Measurements from ENCODE around the gene NOVA2. TPM values are rescaled to one million over a fixed set of nuclear protein-coding genes. Genes with fewer than 3 reads are reported as not detected.

The NOVA2 gene
- total RNA-seq, 1 experiment from 2014 or later: 2.5 TPM

- CTCF ChIA-PET: no interaction called here
- POLR2A ChIA-PET: no interaction called here
- Histone ChIP-seq H3K9me3 (ENCODE audit: control insufficient read depth in 1 of 2, insufficient read depth in 1 of 2, low read depth in 1 of 2, low read length in 2 of 2) (no peaks in the 10 kb centered on the region), H3K9ac (ENCODE audit: low read length) (no peak overlapping the region), H3K27me3 (ENCODE audit: insufficient read depth, low read length) (peaks cover 5% of the 10 kb centered on the region; the same call in 1 of the 2 replicates), H3K79me2 (ENCODE audit: insufficient read depth, low read length) (no peaks in the 10 kb centered on the region), H3K36me3 (ENCODE audit: control insufficient read depth in 1 of 2, insufficient read depth in 2 of 2, low read length in 2 of 2) (no peaks in the 10 kb centered on the region), H4K20me1 (ENCODE audit: insufficient read depth) (no peaks in the 10 kb centered on the region), H2AFZ (ENCODE audit: low read depth, low read length, poor library complexity, severe bottlenecking) (no peak overlapping the region), H3K27ac (ENCODE audit: low read depth, low read length) (no peak overlapping the region), H3K9me2 (ENCODE audit: insufficient read depth) (no peaks in the 10 kb centered on the region), H3K4me1 (ENCODE audit: control insufficient read depth in 1 of 2, insufficient read depth in 2 of 2, low read length in 2 of 2) (peaks cover 0 to 2% of the 10 kb centered on the region in 2 experiments; a peak in 1 of 4 replicates), H3K4me2 (ENCODE audit: low read length) (no peak overlapping the region), H3K4me3 (replicated peaks in 1 of 2; ENCODE audit: low read depth in 1 of 2, low read length in 2 of 2) (no peak overlapping the region)
- DNase-seq (ENCODE audit: low read depth, low spot score): no peak
- no TSS peak for BruUV-seq (replicated peaks)
- no peak for ATAC-seq
- intact Hi-C loops (cut with micrococcal nuclease): no loop called here
- TF ChIP-seq POLR2AphosphoS5 (IDR thresholded peaks at IDR 0.05; ENCODE audit: low read depth, low read length) (no peak), SP1 (IDR thresholded peaks at IDR 0.05; ENCODE audit: low read depth) (no peak), EZH2 (IDR thresholded peaks at IDR 0.05) (no peak), EGR1 (IDR thresholded peaks at IDR 0.05; ENCODE audit: low read depth) (no peak), FOSL1 (IDR thresholded peaks at IDR 0.05; ENCODE audit: low read depth) (no peak), EZH2phosphoT487 (IDR thresholded peaks at IDR 0.05; ENCODE audit: borderline replicate concordance) (no peak), ATF3 (IDR thresholded peaks at IDR 0.05) (no peak)
- RAD21 ChIA-PET (ENCODE audit: low non-redundant PET in 1 of 2, low total read pairs in 2 of 2, uncharacterized antibody in 2 of 2, unreplicated experiment in 2 of 2): no interaction called here
These were observed 34.8 kb downstream of the NOVA2 start for GRCh38 chr19:45938733-45939319.

- H3K9me3 ChIP-seq (ENCODE audit: control insufficient read depth in 1 of 2, insufficient read depth in 1 of 2, low read depth in 1 of 2, low read length in 2 of 2): no peaks in the 10 kb centered on the region
- H3K9me2 ChIP-seq (ENCODE audit: insufficient read depth): no peaks in the 10 kb centered on the region
- no peak overlapping the region for H3K4me3 ChIP-seq (replicated peaks in 1 of 2; ENCODE audit: low read depth in 1 of 2, low read length in 2 of 2)
- ATAC-seq: no peak
- H3K27me3 ChIP-seq (ENCODE audit: insufficient read depth, low read length): peaks cover 5% of the 10 kb centered on the region; the same call in 1 of the 2 replicates
- CTCF ChIA-PET: no interaction called here
- RAD21 ChIA-PET (ENCODE audit: low non-redundant PET in 1 of 2, low total read pairs in 2 of 2, uncharacterized antibody in 2 of 2, unreplicated experiment in 2 of 2): no interaction called here
- 0 out of 2 replicates have a peak overlapping the region, but pooled peaks have one; percentile 14 for H3K4me2 ChIP-seq (ENCODE audit: low read length)
- H3K36me3 ChIP-seq (ENCODE audit: control insufficient read depth in 1 of 2, insufficient read depth in 2 of 2, low read length in 2 of 2): no peaks in the 10 kb centered on the region
- POLR2A ChIA-PET: interaction anchor here (0.5 kb wide), 1 partner anchor 49 kb away, joined by 3 read pairs; the partner anchor contains the start of gene IRF2BP1
- no TSS peak for BruUV-seq (replicated peaks)
- no peak overlapping the region for H3K9ac ChIP-seq (ENCODE audit: low read length)
- no peak overlapping the region for H2AFZ ChIP-seq (ENCODE audit: low read depth, low read length, poor library complexity, severe bottlenecking)
- no peaks in the 10 kb centered on the region for H4K20me1 ChIP-seq (ENCODE audit: insufficient read depth)
- no peak overlapping the region for H3K27ac ChIP-seq (ENCODE audit: low read depth, low read length)
- peaks cover 0 to 2% of the 10 kb centered on the region in 2 experiments; a peak in 1 of 4 replicates for H3K4me1 ChIP-seq (ENCODE audit: control insufficient read depth in 1 of 2, insufficient read depth in 2 of 2, low read length in 2 of 2)
- TF ChIP-seq ATF3 (IDR thresholded peaks at IDR 0.05) (no peak), MAX (IDR thresholded peaks at IDR 0.05) (no peak), EZH2phosphoT487 (IDR thresholded peaks at IDR 0.05; ENCODE audit: borderline replicate concordance) (no peak)
- H3K79me2 ChIP-seq (ENCODE audit: insufficient read depth, low read length): no peaks in the 10 kb centered on the region
- DNase-seq (ENCODE audit: low read depth, low spot score): no peak
- intact Hi-C loops (cut with micrococcal nuclease): no loop called here
These were observed 38.4 kb downstream of the NOVA2 start for GRCh38 chr19:45935267-45935666.
